ENCODE results near the gene SND1.

GRCh38 chr7:127997226-127997922 lies 345.4 kb downstream of the SND1 start:
- TF ChIP-seq CTCF (IDR thresholded peaks at IDR 0.05) (no peak), POLR2AphosphoS5 (IDR thresholded peaks at IDR 0.05) (no peak)

All from breast epithelium (tissue), 3 donors.